LoVo (cell line): Measurements from ENCODE around the gene IGF2BP2.
"Not testable (repeated sequence)": the region's sequence is repeated elsewhere in the genome, so short reads cannot be mapped to it uniquely, and the experiment has no call there.

Experiments
- DNase-seq: peaks from one replicate; pipeline ENCODE4 v3.0.0-alpha.2; 2016; ENCODE audit warnings: low spot score

Gene IGF2BP2

DNA sequence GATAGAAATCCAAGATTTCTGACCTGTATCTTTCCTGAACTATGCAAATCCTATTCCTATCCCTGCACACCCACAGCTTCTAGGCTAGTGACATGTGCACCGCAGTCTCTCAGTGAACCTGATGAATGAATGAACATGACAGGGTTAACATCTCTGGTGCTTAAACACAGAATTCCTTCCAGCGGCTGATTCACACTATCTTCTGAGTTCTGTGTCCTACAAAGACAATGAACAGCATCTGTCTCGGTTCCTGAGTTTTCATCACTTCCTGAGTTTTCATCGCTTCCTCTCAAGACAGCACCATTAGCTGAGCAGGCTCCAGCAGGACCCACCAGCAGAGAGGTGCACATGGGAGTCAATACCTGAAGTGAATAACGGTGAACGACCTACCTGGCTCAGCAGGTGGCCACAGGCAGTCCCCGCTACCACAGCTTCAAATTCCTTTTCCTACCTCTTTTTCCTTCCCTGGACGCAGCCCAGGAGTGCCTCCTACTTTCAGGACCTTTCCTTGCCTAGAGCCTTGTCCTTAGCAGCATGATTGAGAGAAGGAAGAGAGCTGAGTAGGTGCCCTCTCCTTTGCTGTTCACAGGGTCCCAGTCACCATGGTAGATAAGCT lies 113.5 kb downstream of the IGF2BP2 start:
- DNase-seq, result no peak

DNA sequence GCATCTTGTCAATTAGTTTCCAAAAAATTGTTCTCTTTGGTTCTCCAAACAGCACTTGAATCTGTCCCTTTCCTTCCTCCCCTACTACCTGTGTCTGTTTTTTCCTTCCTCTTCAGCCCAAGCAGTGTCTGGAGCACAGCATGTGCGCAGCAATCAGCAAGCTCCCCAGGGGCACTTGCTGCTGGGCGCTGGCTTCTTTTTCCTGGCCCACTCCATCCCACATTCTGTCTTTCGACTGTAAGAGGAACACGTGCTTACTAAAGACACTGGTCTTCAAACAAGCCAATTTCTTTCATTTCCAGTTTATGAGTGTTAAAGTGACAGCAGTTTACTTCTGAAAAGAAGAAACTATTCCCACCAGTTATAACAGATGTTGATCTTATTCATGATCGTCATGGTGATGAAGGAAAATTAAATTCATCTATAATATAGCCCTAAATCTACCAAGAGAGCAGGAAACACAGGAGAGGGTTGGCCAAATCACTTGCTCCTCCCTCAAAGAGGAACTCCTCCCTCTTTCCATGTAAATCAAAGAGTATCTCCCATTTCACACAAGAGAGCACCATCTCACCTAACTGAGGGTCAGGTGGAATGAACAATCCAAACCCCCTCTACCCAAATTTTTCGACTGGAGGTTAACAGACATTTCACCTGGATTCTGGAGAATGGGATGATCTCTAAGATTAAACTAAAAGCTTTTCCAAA lies 115.4 kb downstream of the IGF2BP2 start:
- no peak for DNase-seq

DNA sequence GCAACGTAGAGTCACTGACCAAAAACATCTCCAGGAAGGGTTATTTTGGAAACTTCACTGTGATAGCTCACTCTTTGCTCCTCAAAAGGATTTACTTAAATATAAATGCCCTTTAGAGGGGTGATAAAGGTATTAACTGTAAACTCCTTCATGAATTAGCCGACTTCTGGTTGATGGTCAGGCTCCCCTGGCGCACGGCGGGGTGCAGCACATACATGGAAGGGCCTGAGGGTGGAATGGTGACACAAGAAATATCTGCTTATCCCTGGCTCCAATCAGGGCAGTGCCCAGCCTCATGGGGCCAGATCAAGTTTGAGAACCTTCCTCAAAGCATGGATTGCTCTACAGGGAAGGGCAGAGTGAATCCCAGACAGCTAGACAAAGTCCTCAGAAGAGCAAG lies 116.5 kb downstream of the IGF2BP2 start:
- DNase-seq, result no peak

DNA sequence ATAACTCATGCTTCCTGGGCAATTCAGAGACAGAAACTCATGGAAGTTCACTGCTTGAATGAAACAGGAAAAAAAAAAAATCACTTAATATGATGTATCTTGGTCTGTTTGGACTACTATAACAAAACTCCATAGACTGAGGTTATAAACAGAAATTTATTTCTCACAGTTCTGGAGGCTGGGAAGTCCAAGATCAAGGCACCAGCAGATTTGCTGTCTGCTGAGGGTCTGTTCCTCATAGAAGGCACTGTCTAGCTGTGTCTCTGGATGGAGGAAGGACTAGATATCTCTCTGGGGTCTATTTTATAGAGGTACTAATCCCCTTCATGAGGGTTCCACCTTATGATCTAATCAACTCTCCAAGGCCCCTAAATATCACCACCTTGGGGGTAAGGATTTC lies 119.3 kb downstream of the IGF2BP2 start:
- DNase-seq, result no peak

DNA sequence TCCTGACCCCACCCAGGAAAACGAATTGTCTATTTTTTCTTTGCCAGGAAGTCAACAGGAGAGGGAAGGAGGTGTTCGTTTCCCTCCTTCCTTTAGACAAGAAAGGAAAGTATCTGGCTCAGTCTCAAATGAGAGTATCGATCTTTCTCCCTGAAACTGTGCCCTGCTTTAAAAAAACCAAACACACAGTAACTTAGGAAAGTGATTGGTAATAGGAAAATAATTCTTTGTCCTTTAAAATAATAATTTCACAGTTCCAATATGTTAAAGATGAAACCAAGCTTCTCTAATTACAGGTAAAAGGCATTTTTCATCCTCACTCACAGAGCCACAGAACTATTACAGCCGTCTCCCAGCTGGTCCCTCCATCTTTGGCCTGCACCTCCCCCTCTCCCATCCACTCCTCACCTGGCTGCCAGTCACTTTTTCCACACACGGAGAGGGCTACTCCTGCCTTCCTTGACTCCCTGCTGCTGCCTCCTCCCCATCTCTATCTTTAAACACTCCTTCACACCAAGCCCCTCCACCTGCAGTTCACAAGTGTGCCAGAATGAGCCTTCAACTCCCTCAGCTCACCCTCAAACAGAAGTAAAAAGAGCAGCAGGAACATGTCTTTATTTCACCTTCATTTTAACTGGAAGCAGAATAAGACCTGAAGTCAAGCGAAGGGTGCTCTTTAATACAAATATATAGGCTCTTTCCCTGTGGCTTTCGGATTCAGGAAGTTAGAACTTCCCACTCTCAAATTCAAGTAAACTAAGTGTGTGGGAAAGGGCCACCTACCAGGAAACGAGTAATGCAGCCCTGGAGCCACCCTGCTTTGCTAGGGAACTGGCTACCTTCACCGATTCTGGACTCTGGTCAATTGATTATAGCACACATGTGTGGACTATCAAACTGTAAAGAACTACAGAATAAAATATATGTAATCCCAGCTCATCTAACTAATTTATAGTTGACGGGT lies 122.3 kb downstream of the IGF2BP2 start:
- DNase-seq, result no peak

DNA sequence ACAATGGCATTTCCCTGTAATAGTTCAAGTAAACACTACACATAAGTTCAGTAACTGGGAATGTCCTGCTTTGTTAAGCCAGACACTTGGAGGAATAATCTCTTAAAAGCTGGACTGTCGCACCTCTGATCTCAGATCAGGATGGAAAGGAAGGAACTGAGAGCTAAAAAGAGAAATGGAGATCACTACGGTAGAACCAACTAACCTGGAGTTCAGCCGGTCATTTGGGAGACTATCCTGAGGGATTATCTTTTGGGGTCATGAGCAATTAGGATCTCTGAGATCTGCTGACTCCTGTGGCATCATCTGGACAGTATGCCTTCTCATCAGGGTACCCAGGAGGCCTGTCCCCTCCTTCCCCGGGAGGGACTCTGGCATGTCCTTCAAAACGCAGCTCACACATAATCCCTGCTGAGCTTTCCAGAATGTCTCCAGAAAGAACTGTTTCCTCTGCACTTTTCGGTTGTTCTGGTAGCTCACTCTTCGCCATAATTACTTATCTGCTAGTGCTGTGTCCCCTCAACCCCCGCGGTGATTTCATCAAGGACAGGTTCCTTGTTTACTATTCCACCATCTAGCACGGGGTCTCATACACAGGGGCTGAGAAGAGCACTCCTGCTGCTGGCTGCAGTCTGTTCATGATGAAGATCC lies 123.1 kb downstream of the IGF2BP2 start:
- no peak for DNase-seq

DNA sequence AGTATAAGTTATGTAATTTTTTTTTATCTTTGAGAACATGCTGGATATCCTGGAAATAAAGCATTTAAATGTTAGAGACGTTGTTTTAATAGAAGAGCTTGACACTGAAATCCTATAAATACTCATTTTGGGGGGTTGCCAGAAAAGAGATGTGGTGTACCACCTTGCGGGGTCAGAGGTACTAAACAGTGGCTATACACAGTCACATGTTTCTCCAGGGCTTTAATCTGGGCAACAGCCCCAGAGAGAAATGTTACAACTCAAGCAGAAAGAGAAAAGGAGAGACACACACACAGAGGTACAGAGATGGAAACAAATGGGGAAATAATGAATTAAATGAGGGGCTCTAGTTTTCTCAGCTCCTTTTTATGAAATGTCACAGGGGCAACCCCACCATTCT lies 124.9 kb downstream of the IGF2BP2 start:
- no peak for DNase-seq

DNA sequence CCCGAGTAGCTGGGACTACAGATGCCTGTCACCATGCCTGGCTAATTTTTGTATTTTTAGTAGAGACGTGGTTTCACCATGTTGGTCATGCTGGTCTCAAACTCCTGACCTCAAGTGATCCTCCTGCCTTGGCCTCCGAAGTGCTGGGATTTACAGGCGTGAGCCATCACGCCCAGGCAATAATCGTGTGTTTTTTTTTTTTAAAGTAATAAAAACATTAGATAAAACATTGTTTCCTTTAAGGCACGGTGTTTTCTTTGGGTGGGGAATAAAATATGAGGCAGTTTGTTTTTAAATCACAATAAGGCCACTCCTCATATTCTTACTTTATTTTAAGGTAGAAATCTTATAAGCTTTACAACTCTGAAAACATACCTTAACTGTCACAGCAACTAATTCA lies 127.6 kb downstream of the IGF2BP2 start:
- DNase-seq, result not testable (repeated sequence)

DNA sequence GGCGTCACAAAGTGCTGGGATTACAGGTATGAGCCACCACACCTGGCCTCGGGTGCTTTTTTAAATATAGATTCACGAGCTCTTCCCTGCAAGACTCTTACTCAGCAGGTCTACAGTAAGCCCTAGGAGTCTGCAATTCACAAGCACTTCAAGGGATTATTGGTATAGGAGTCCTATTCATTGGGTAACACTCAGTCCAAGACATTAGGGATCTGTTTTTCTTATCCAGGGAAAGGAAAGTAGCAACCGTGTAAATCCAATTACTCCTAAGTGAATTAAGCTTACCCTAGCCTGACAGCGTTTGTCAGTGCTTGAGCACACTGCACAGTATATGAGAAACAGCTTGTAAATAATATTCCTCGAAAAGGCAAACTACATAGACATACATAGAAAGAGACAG lies 128.8 kb downstream of the IGF2BP2 start:
- no peak for DNase-seq

DNA sequence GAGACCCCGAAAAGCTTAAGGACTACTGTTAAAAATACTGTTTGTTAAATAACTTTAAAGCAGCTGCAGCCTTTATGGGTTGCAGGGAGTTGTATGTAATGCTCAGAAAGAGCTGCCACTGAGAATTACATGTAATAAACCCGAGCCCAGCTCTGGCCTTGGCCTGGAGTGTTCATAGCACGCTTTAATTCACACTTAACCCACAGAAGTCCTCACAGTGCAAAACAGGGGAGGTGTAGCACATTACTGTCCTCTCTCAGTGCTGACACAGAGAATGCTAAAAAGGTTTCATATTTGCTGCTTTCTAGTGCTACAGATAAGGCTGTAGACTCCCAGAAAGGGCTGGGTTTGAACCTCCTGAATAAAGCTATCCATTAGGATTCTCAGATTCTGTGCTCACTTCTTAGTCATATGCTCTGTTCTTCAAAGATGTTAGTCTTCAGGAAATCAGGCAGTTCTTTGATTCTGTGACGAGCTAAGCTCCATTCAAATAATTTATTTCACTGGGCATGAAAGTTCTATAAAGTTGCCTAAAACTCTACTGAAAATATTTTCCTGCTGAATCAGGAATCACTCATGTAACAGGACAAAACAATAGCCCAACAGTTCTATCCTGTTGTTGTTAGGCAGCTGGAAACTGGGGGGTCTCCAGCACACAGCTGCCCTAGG lies 130.7 kb downstream of the IGF2BP2 start:
- no peak for DNase-seq

DNA sequence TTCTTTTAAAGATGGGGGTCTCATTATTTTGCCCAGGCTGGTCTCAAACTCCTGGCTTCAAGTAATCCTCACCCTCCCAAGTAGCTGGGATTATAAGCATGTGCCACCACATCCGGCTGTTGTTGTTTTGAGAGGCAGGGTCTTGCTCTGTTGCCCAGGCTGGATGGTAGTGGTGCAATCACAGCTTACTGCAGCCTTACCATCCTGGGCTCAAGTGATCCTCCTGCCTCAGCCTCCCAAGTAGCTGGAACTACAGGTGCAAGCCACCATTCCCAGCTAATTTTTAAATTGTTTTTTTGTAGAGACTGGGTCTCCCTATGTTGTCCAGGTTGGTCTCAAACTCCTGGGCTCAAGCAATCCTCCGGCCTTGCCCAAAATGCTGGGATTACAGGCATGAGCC lies 133.2 kb downstream of the IGF2BP2 start:
- DNase-seq, result no peak

DNA sequence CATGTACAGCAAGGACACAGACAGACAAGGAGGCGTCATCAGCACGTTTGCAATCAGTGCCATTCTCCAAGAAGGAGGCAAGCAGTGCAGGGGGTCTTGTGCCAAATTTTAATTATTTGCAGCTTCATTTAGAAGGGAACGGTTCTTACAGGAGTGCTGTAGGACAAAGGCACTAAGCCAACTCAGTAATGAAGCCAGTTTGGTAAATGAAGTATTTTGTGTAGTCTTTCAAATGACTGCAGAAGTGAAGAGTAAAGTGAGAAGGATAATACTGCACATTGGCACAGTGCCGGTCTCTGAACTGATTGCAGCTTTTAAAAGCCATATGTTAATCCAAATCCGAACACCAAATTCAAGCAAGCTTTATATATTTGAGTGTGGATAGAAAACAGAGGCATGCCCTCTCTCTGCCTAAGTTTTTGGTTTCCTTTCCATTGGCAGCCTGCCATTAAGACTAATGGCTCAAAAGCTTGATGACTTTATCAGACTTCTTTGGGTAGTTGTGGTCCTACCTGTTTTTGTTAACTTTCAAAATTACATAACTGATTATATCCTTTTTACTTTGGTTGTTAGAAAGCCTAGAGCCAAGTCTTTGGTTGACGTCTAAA lies 137.5 kb downstream of the IGF2BP2 start:
- DNase-seq, result no peak

DNA sequence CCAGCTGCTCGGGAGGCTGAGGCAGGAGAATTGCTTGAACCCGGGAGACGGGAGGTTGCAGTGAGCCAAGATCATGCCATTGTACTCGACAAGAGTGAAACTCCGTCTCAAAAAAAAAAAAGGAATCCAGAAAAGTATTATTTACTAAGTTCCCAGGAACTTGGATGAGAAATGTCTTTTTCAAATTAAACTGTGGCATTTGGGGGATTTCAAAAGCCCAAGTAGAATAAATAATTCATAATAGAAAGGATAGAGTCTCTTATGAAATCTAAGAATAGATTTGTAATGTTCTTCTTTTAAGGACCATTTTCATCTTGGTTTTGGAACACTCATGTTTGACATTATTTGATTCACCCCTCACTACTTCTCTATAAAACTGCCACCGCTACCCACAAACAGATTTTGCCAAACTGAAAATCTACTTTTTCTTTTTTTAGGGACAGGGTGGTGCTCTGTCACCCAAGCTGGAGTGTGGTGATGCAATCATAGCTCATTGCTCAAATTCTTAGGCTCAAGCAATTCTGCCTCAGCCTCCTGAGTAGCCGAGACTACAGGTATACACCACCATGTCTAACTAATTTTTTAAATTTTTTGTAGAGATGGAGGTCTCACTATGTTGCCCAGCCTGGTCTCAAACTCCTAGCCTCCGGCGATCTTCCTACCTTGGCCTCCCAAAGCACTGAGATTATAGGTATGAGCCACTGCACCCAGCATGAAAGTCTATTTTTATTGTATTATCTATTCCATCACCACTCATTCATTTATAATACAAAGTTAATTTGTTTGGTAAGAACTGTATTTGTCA lies 139.4 kb downstream of the IGF2BP2 start:
- no peak for DNase-seq

DNA sequence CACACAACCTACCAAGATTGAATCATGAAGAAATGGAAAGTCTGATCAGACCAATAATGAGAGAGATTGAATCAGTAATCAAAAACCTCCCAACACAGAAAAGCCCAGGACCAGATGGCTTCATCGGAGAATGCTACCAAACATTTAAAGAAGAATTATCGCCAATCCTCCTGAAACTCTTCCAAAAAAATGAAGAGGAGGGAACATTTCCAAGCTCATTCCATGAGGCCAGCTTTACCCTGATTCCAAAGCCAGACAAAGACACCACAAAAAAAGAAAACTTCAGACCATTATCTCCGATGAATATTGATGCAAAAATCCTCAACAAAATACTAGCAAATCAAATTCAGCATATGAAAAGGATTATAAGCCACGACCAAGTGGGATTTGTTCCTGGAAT lies 144.6 kb downstream of the IGF2BP2 start:
- DNase-seq, result no peak

DNA sequence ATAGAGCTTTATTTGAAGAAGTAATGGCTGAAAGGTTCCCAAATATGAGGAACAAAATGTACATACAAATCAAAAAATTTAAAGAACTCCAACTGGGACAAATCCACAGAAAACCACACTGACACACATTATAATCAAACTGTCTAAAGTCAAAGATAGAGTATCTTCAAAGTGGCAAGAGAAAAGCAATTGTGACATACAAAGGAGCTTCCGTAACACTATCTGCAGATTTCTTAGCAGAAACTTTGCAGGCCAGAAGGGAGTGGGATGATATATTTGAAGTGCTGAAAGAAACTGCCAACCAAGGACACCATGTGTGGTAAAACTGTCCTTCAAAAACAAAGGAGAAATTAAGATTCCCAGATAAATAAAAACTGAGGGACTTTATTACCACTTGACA lies 146.8 kb downstream of the IGF2BP2 start:
- DNase-seq, result no peak

DNA sequence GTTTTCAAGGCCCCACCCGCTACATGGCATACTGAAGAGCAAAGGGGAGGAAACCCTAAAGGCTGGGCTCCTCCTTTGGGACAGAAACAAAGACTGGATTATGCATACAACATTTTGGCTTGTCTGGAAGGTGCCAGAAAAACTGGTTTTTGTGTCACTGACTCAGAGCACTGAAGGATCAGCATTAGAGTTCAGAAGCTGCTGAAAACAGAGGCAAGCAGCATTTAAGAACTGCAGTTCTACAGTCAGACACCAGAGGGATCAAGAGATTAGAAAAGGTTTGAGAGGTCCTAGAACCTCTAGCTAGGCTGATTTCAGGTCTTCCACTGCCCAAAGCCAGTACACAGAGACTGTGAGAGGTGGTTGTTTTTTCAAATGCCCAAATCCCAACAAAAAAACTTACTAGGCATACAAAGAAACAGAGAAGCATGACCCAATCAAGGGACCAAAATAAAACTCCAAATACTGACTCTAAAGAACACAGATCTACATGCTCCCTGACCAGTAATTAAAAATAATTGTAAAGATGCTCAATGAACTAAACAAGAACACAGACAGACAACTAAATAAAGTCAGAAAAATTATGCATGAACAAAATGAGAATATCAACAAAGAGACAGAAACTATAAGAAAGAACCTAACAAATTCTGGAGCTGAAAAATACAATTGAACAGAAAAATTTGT lies 147.6 kb downstream of the IGF2BP2 start:
- DNase-seq, result peak; percentile 53

DNA sequence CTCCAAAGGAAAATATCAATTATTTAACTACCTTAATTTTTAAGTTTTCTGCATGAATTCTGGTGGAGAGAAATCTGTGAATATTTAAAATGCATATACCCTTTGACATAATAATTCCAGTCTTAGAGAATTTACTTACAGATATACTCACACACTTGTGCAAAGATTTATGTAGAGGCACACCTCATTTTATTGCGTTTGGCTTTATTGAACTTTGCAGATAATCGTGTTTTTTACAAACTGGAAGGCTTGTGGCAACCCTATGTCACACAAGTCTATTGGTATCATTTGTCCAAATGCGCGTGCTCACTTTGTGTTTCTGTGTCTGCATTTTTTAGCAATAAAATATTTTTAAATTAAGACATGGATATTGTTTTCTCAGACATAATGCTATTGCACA lies 157.3 kb downstream of the IGF2BP2 start:
- no peak for DNase-seq

DNA sequence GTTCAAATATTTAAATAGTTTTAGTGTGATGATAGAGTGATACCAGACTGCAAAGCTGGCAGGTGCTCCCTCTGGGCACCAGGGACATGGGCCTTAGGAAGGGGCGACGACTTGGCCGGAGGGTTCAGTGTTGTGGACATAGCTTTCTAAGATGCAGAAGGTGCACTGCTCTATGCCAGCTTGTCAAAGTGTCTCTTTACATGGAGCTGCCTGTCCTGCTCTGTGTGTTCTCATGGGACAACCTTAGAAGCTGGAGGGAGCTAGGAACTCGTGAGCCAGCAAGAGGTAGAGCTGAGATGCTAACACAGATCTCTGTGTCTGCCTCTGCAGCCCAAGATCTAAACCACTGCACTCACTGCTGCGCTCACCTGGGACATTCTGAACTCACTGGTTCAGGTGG lies 160.9 kb downstream of the IGF2BP2 start:
- no peak for DNase-seq

DNA sequence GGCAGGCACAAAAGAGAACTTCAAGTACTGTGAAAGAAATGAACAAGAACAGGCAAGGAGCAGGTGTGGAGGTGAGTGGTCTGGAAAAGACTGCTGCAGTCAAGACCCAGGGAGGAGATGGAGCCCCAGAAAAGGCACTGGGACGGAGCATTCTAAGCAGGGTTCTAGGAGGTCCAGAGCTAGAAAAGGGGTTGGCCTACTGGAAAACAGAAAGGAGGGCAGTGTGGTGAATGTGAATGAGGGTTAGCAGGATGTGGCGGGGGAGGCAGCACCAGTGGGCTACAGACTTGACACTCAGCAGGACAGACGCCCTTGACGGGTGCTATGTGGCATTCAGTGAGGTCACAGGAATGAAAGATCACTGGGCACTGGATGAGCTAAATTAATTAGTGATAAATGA lies 163.1 kb downstream of the IGF2BP2 start:
- no peak for DNase-seq

DNA sequence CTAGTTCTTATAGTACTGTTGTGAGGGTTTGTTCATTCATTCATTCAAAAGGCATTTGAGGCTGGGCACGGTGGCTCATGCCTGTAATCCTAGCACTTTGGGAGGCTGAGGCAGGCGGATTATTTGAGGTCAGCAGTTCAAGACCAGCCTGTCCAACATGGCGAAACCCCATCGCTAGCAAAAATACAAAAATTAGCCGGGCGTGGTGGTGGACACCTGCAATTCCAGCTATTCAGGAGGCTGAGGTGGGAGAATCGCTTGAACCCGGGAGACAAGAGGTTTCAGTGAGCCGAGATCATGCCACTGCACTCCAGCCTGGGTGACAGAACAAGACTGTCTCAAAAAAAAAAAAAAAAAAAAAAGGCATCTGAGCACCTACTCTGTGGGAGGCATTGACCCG lies 163.5 kb downstream of the IGF2BP2 start:
- DNase-seq, result not testable (repeated sequence)
